ENCODE data around the gene PKM.

The PKM gene

GRCh38 chr15:72184165-72184811 lies 46.7 kb downstream of the PKM start:
- no peak for TF ChIP-seq CTCF (IDR thresholded peaks at IDR 0.05; ENCODE audit: control extremely low read depth, extremely low read depth, low read depth, missing control alignments)
- ChIA-PET POLR2A (no interaction called here), CTCF (no interaction called here)
- DNase-seq (ENCODE audit: extremely low spot score): no peak

- DNase-seq (ENCODE audit: extremely low spot score): no peak
- POLR2A ChIA-PET: no interaction called here
- TF ChIP-seq CTCF (IDR thresholded peaks at IDR 0.05; ENCODE audit: control extremely low read depth, extremely low read depth, low read depth, missing control alignments): no peak
- CTCF ChIA-PET: no interaction called here
These were observed 47.2 kb downstream of the PKM start for GRCh38 chr15:72183781-72184164.

GRCh38 chr15:72182673-72183072 lies 48.3 kb downstream of the PKM start:
- POLR2A ChIA-PET: no interaction called here
- DNase-seq (ENCODE audit: extremely low spot score): no peak
- CTCF ChIA-PET: no interaction called here
- no peak for TF ChIP-seq CTCF (IDR thresholded peaks at IDR 0.05; ENCODE audit: control extremely low read depth, extremely low read depth, low read depth, missing control alignments)

- POLR2A ChIA-PET: no interaction called here
- CTCF ChIA-PET: interaction anchor here (1.0 to 4.1 kb wide), 3 partner anchors 16 to 36 kb away, joined by 3 to 14 read pairs (median 3); partner anchors contain the start of gene GRAMD2A
- no peak for TF ChIP-seq CTCF (IDR thresholded peaks at IDR 0.05; ENCODE audit: control extremely low read depth, extremely low read depth, low read depth, missing control alignments)
- DNase-seq (ENCODE audit: extremely low spot score): no peak
These were observed 48.7 kb downstream of the PKM start for GRCh38 chr15:72182244-72182643.

- ChIA-PET CTCF (interaction anchor here (1.3 to 4.1 kb wide), 2 partner anchors 24 to 46 kb away, joined by 3 to 14 read pairs; no protein-coding TSS in a partner anchor), POLR2A (no interaction called here)
- no peak for DNase-seq (ENCODE audit: extremely low spot score)
- no peak for TF ChIP-seq CTCF (IDR thresholded peaks at IDR 0.05; ENCODE audit: control extremely low read depth, extremely low read depth, low read depth, missing control alignments)
These were observed 50.1 kb downstream of the PKM start for GRCh38 chr15:72180761-72181324.

- CTCF ChIA-PET: interaction anchor here (1.3 to 4.1 kb wide), 2 partner anchors 23 to 47 kb away, joined by 3 to 14 read pairs; no protein-coding TSS in a partner anchor
- POLR2A ChIA-PET: no interaction called here
- TF ChIP-seq CTCF (IDR thresholded peaks at IDR 0.05; ENCODE audit: control extremely low read depth, extremely low read depth, low read depth, missing control alignments): no peak
- no peak for DNase-seq (ENCODE audit: extremely low spot score)
These were observed 50.9 kb downstream of the PKM start for GRCh38 chr15:72179950-72180581.

Data from GM10248 (cell line).